Measurements from ENCODE around the gene IFNA1. TPM values are rescaled to one million over a fixed set of nuclear protein-coding genes. Genes with fewer than 3 reads are reported as not detected.

The IFNA1 gene
- polyA plus RNA-seq, 1 donor from 2014 or later, result not detected

- H3K4me2 ChIP-seq (ENCODE audit: low read length), result no peak overlapping the region
- H3K27ac ChIP-seq (ENCODE audit: low read length), result no peak overlapping the region
- no peak overlapping the region for H3K9ac ChIP-seq (ENCODE audit: low read length)
- no peaks in the 10 kb centered on the region for H3K27me3 ChIP-seq (ENCODE audit: insufficient read depth, low read depth, low read length)
- no peak overlapping the region for H2AFZ ChIP-seq (ENCODE audit: low read depth, low read length)
- no peaks in the 10 kb centered on the region for H4K20me1 ChIP-seq (ENCODE audit: insufficient read depth)
- H3F3A ChIP-seq (ENCODE audit: insufficient read depth, low read length, poor library complexity, severe bottlenecking), result no peaks in the 10 kb centered on the region
- no peak for TF ChIP-seq POLR2AphosphoS5 (IDR thresholded peaks at IDR 0.05)
- no peak for TF ChIP-seq MXI1 (conservative IDR thresholded peaks at IDR 0.05; ENCODE audit: poor library complexity, severe bottlenecking)
- TF ChIP-seq SMC3 (conservative IDR thresholded peaks at IDR 0.05; ENCODE audit: poor library complexity), result no peak
- TF ChIP-seq RAD21 (conservative IDR thresholded peaks at IDR 0.05), result no peak
- no peak for TF ChIP-seq EP300 (conservative IDR thresholded peaks at IDR 0.05; ENCODE audit: poor library complexity, severe bottlenecking)
- no peak for TF ChIP-seq TAF1 (IDR thresholded peaks at IDR 0.05; ENCODE audit: low read depth)
- TF ChIP-seq EZH2 (IDR thresholded peaks at IDR 0.05; ENCODE audit: borderline replicate concordance, insufficient read depth, low read length, poor library complexity, severe bottlenecking), result no peak
- no peak for TF ChIP-seq REST (IDR thresholded peaks at IDR 0.05; ENCODE audit: borderline replicate concordance)
- no peak for TF ChIP-seq CTCF (IDR thresholded peaks at IDR 0.05; ENCODE audit: poor library complexity, severe bottlenecking)
- H3K9me2 ChIP-seq (ENCODE audit: insufficient read depth, low read length), result no peaks in the 10 kb centered on the region
- H3K36me3 ChIP-seq (ENCODE audit: insufficient read depth, low read length), result no peaks in the 10 kb centered on the region
- no peaks in the 10 kb centered on the region for H3K9me3 ChIP-seq (ENCODE audit: low read length)
- no peak overlapping the region for H3K4me3 ChIP-seq (ENCODE audit: low read length)
- no peaks in the 10 kb centered on the region for H3K79me2 ChIP-seq (replicated peaks; ENCODE audit: insufficient read depth, low read length)
Measured at GRCh38 chr9:21429191-21429590, 11.0 kb upstream of the IFNA1 start.

- H3F3A ChIP-seq (ENCODE audit: insufficient read depth, low read length, poor library complexity, severe bottlenecking), result no peaks in the 10 kb centered on the region
- H3K4me3 ChIP-seq (ENCODE audit: low read length), result no peak overlapping the region
- H3K9me2 ChIP-seq (ENCODE audit: insufficient read depth, low read length), result no peaks in the 10 kb centered on the region
- H3K79me2 ChIP-seq (replicated peaks; ENCODE audit: insufficient read depth, low read length), result no peaks in the 10 kb centered on the region
- no peak overlapping the region for H2AFZ ChIP-seq (ENCODE audit: low read depth, low read length)
- H3K36me3 ChIP-seq (ENCODE audit: insufficient read depth, low read length), result no peaks in the 10 kb centered on the region
- no peak overlapping the region for H3K27ac ChIP-seq (ENCODE audit: low read length)
- TF ChIP-seq TAF1 (IDR thresholded peaks at IDR 0.05; ENCODE audit: low read depth), result no peak
- no peak for TF ChIP-seq MXI1 (conservative IDR thresholded peaks at IDR 0.05; ENCODE audit: poor library complexity, severe bottlenecking)
- no peak for TF ChIP-seq RAD21 (conservative IDR thresholded peaks at IDR 0.05)
- no peak for TF ChIP-seq EZH2 (IDR thresholded peaks at IDR 0.05; ENCODE audit: borderline replicate concordance, insufficient read depth, low read length, poor library complexity, severe bottlenecking)
- no peak for TF ChIP-seq POLR2AphosphoS5 (IDR thresholded peaks at IDR 0.05)
- TF ChIP-seq REST (IDR thresholded peaks at IDR 0.05; ENCODE audit: borderline replicate concordance), result no peak
- no peak for TF ChIP-seq SMC3 (conservative IDR thresholded peaks at IDR 0.05; ENCODE audit: poor library complexity)
- no peak for TF ChIP-seq CTCF (IDR thresholded peaks at IDR 0.05; ENCODE audit: poor library complexity, severe bottlenecking)
- no peak for TF ChIP-seq EP300 (conservative IDR thresholded peaks at IDR 0.05; ENCODE audit: poor library complexity, severe bottlenecking)
- H3K27me3 ChIP-seq (ENCODE audit: insufficient read depth, low read depth, low read length), result no peaks in the 10 kb centered on the region
- H4K20me1 ChIP-seq (ENCODE audit: insufficient read depth), result no peaks in the 10 kb centered on the region
- no peak overlapping the region for H3K9ac ChIP-seq (ENCODE audit: low read length)
- no peak overlapping the region for H3K4me2 ChIP-seq (ENCODE audit: low read length)
- no peaks in the 10 kb centered on the region for H3K9me3 ChIP-seq (ENCODE audit: low read length)
Measured at GRCh38 chr9:21432672-21433425, 7.4 kb upstream of the IFNA1 start.

All from neural cell (in vitro differentiated cells).